MCF 10A (cell line): ENCODE results near the gene ZNF423. TPM values are rescaled to one million over a fixed set of nuclear protein-coding genes. Genes with fewer than 3 reads are reported as not detected.

Experiments
- BruUV-seq: library from RNA; stranded (reverse); fragments of 400-500 nt; replicated peaks from 2 replicates; lab custom pipeline; 2021; lab: Mats Ljungman, UMichigan
- CTCF ChIA-PET: fragments of 300-600 bp; sonication (Branson Sonifier 250); formaldehyde crosslinking; extraction: SDS; loops from one replicate; lab custom pipeline; 2021; ENCODE audit warnings: antibody characterized with exemption, inconsistent platforms; lab: Yijun Ruan, JAX
- POLR2A ChIA-PET: fragments of 300-600, 350-650 bp; sonication (Branson Sonifier 250); formaldehyde crosslinking; extraction: SDS; loops from one replicate; lab custom pipeline; 2020; ENCODE audit warnings: antibody characterized with exemption, inconsistent platforms; lab: Yijun Ruan, JAX
- DNase-seq: peaks from one replicate; pipeline ENCODE4 v3.0.0-alpha.2; 2018; ENCODE audit not compliant: unreplicated experiment
- H3K27ac Mint-ChIP-seq: one replicate; pipeline ENCODE4 v1.8.0; 2022; ENCODE audit warnings: mild to moderate bottlenecking, low read depth, mixed read lengths; ENCODE audit not compliant: unreplicated experiment
- H3K27me3 Mint-ChIP-seq: one replicate; pipeline ENCODE4 v1.8.0; 2022; ENCODE audit warnings: mixed read lengths; ENCODE audit not compliant: insufficient read depth, unreplicated experiment
- H3K36me3 Mint-ChIP-seq: one replicate; pipeline ENCODE4 v1.8.0; 2022; ENCODE audit warnings: mild to moderate bottlenecking, moderate library complexity, mixed read lengths; ENCODE audit not compliant: insufficient read depth, unreplicated experiment
- H3K4me1 Mint-ChIP-seq: one replicate; pipeline ENCODE4 v1.8.0; 2022; ENCODE audit warnings: mixed read lengths; ENCODE audit not compliant: insufficient read depth, unreplicated experiment
- H3K4me3 Mint-ChIP-seq: one replicate; pipeline ENCODE4 v1.8.0; 2022; ENCODE audit warnings: mild to moderate bottlenecking, moderate library complexity, mixed read lengths; ENCODE audit not compliant: unreplicated experiment
- H3K9me3 Mint-ChIP-seq: one replicate; pipeline ENCODE4 v1.8.0; 2022; ENCODE audit warnings: mixed read lengths; ENCODE audit not compliant: unreplicated experiment
- intact Hi-C: fragments of 100-400 bp; cut with micrococcal nuclease; formaldehyde crosslinking; loops from 2 replicates; pipeline ENCODE4 v1.14.1; 2022
- total RNA-seq: library from RNA; stranded (reverse); gene quantifications from 2 replicates; pipeline ENCODE4 v1.2.3, GENCODE V29; 2022
- TF ChIP-seq, protein P1 (sequence below): fragments of 200-600 bp; IDR thresholded peaks from one replicate; pipeline ENCODE4 v1.8.0; 2022; ENCODE audit warnings: antibody characterized with exemption, mild to moderate bottlenecking; ENCODE audit not compliant: unreplicated experiment

ZNF423 gene
- total RNA-seq, 1 experiment from 2014 or later: not detected

DNA sequence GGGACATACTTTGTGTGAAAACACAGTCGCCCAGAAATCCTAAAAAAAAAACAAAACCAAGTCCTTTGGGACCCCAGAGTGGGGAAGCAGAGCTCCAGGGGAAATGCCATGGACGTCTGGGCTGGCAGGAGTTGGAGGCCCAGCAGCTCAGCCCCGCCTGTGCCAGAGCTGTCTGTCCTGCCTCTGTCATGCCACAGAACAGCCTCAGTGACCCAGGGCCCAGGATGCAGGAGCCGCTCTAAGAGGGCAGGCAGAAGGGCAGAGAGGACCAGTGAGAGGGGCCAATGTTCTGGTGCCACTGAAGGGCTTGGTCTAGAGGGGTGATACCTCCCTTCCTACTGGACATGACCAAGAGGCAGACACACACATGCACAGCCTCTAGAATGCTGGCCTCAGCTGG, 316.2 kb downstream of the ZNF423 start:
- Mint-ChIP-seq H3K27ac (no peak overlapping the region), H3K36me3 (no peaks in the 10 kb centered on the region), H3K27me3 (peaks cover 76% of the 10 kb centered on the region), H3K4me1 (no peaks in the 10 kb centered on the region), H3K9me3 (no peaks in the 10 kb centered on the region), H3K4me3 (no peak overlapping the region)
- POLR2A ChIA-PET: interaction anchor here (0.6 kb wide), 1 partner anchor 971 kb away, joined by 5 read pairs; no protein-coding TSS in a partner anchor
- BruUV-seq: no TSS peak
- no peak for DNase-seq
- CTCF ChIA-PET: interaction anchor here (0.7 to 1.0 kb wide), 2 partner anchors 15 kb away, joined by 3 to 4 read pairs; no protein-coding TSS in a partner anchor
- TF ChIP-seq, protein P1, sequence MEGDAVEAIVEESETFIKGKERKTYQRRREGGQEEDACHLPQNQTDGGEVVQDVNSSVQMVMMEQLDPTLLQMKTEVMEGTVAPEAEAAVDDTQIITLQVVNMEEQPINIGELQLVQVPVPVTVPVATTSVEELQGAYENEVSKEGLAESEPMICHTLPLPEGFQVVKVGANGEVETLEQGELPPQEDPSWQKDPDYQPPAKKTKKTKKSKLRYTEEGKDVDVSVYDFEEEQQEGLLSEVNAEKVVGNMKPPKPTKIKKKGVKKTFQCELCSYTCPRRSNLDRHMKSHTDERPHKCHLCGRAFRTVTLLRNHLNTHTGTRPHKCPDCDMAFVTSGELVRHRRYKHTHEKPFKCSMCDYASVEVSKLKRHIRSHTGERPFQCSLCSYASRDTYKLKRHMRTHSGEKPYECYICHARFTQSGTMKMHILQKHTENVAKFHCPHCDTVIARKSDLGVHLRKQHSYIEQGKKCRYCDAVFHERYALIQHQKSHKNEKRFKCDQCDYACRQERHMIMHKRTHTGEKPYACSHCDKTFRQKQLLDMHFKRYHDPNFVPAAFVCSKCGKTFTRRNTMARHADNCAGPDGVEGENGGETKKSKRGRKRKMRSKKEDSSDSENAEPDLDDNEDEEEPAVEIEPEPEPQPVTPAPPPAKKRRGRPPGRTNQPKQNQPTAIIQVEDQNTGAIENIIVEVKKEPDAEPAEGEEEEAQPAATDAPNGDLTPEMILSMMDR: no peak
- intact Hi-C loops: no loop called here

DNA sequence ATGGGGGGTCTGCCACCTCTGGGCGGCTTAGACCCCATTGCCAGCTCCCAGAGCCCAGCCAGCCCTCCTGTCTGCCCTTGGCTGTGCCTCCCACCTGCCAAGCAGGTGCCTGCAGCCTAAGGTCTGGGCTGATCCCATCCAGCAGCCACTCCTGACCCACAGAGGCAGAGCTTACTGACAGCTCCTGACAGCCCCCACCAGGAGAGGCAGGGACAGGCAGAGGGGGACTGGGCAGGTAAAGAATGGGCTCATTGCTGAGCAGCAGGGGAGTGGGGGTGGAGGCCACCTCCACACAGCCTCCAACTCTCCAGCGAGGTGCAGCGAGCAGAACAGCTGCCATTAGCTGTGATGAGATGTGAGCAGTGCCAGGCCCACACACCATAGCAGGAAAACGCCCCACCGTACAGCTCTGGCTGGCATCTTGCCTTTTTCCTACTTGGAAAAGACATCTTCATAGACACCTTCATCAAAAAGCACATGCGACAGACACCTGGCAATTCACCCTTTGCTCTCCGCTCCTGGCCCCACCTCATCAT, 317.9 kb downstream of the ZNF423 start:
- BruUV-seq: no TSS peak
- Mint-ChIP-seq H3K4me1 (no peaks in the 10 kb centered on the region), H3K4me3 (no peak overlapping the region), H3K36me3 (no peaks in the 10 kb centered on the region), H3K27ac (no peak overlapping the region), H3K27me3 (peaks cover 79% of the 10 kb centered on the region), H3K9me3 (no peaks in the 10 kb centered on the region)
- intact Hi-C loops: no loop called here
- TF ChIP-seq, protein P1: no peak
- ChIA-PET POLR2A (no interaction called here), CTCF (no interaction called here)
- DNase-seq: no peak

- CTCF ChIA-PET: interaction anchor here (0.6 to 0.8 kb wide), 2 partner anchors 11 to 368 kb away, joined by 3 to 4 read pairs; no protein-coding TSS in a partner anchor
These were observed 320.9 kb downstream of the ZNF423 start for GRCh38 chr16:49534901-49535610.

GRCh38 chr16:49533422-49533821, 322.5 kb downstream of the ZNF423 start:
- Mint-ChIP-seq H3K4me1 (no peaks in the 10 kb centered on the region), H3K27me3 (peaks cover 57% of the 10 kb centered on the region), H3K9me3 (no peaks in the 10 kb centered on the region), H3K36me3 (no peaks in the 10 kb centered on the region), H3K27ac (no peak overlapping the region), H3K4me3 (no peak overlapping the region)
- ChIA-PET POLR2A (no interaction called here), CTCF (interaction anchor here (0.6 kb wide), 1 partner anchor 371 kb away, joined by 3 read pairs; no protein-coding TSS in a partner anchor)
- no TSS peak for BruUV-seq
- intact Hi-C loops: no loop called here
- TF ChIP-seq, protein P1: no peak
- DNase-seq: no peak

More at GRCh38 chr16:49534901-49535610, 320.9 kb downstream of the ZNF423 start:
- TF ChIP-seq, protein P1: no peak
- DNase-seq: no peak
- Mint-ChIP-seq H3K36me3 (no peaks in the 10 kb centered on the region), H3K27me3 (peaks cover 70% of the 10 kb centered on the region), H3K4me3 (no peak overlapping the region), H3K9me3 (no peaks in the 10 kb centered on the region), H3K4me1 (no peaks in the 10 kb centered on the region), H3K27ac (no peak overlapping the region)
- intact Hi-C loops: no loop called here
- no TSS peak for BruUV-seq
- POLR2A ChIA-PET: no interaction called here
